HG03378 (cell line): ENCODE data around the gene TRPV5.

Experiments
- ATAC-seq: cut with Tn5 transposase; IDR thresholded peaks from one replicate; pipeline ENCODE4 v1.9.1; 2021; ENCODE audit warnings: mild to moderate bottlenecking, moderate library complexity; ENCODE audit not compliant: unreplicated experiment

The TRPV5 gene

GRCh38 chr7:142910481-142910880 is 23.1 kb downstream of the TRPV5 start:
- no peak for ATAC-seq

- ATAC-seq, result no peak
Observed at GRCh38 chr7:142910031-142910433, 23.5 kb downstream of the TRPV5 start.

- ATAC-seq, result no peak
Observed at GRCh38 chr7:142908921-142909890, 24.3 kb downstream of the TRPV5 start.

- ATAC-seq, result no peak
Observed at GRCh38 chr7:142908290-142908689, 25.3 kb downstream of the TRPV5 start.

GRCh38 chr7:142906643-142907042 is 26.9 kb downstream of the TRPV5 start:
- no peak for ATAC-seq

GRCh38 chr7:142905759-142906158 is 27.8 kb downstream of the TRPV5 start:
- no peak for ATAC-seq

- no peak for ATAC-seq
Observed at GRCh38 chr7:142904128-142904527, 29.4 kb downstream of the TRPV5 start.

- no peak for ATAC-seq
Observed at GRCh38 chr7:142901426-142902259, 31.9 kb downstream of the TRPV5 start.

- ATAC-seq, result no peak
Observed at GRCh38 chr7:142899661-142900060, 33.9 kb downstream of the TRPV5 start.

- ATAC-seq, result no peak
Observed at GRCh38 chr7:142898377-142899170, 35.0 kb downstream of the TRPV5 start.

GRCh38 chr7:142897691-142898090 is 35.9 kb downstream of the TRPV5 start:
- ATAC-seq, result no peak

- no peak for ATAC-seq
Observed at GRCh38 chr7:142896741-142897379, 36.7 kb downstream of the TRPV5 start.

GRCh38 chr7:142896151-142896550 is 37.4 kb downstream of the TRPV5 start:
- no peak for ATAC-seq

- no peak for ATAC-seq
Observed at GRCh38 chr7:142894985-142895593, 38.5 kb downstream of the TRPV5 start.

- ATAC-seq, result no peak
Observed at GRCh38 chr7:142894112-142894984, 39.2 kb downstream of the TRPV5 start.

- ATAC-seq, result no peak
Observed at GRCh38 chr7:142892951-142893350, 40.6 kb downstream of the TRPV5 start.

- ATAC-seq, result no peak
Observed at GRCh38 chr7:142891490-142892082, 42.0 kb downstream of the TRPV5 start.

- ATAC-seq, result no peak
Observed at GRCh38 chr7:142890874-142891485, 42.6 kb downstream of the TRPV5 start.
